Left lobe of liver (tissue), 2 donors: ENCODE results near the gene TMEM132A. TPM values are rescaled to one million over a fixed set of nuclear protein-coding genes. Genes with fewer than 3 reads are reported as not detected.

Experiments used
- ATAC-seq: fragments of 200-7000 bp; cut with Tn5 transposase; one replicate; pipeline ENCODE4 v1.9.1; 2020; ENCODE audit warnings: mild to moderate bottlenecking, moderate library complexity
- DNase-seq: peaks from one replicate; pipeline ENCODE4 v3.0.0-alpha.2; 2020; ENCODE audit warnings: low spot score
- total RNA-seq: library from RNA; stranded (reverse); gene quantifications from one replicate; pipeline ENCODE4 v1.2.1, GENCODE V29; 2021
- donor health status: DM: no; HTN: no; CAD: no; lungs with moderate emphysema.
- donor health status: DM: no; HTN: yes; CAD: no.

The TMEM132A gene
- total RNA-seq, 1 donor from 2014 or later: 2.1 TPM

GRCh38 chr11:60921259-60921658 is 3.0 kb upstream of the TMEM132A start:
- ATAC-seq (no peak), DNase-seq (no peak)

- ATAC-seq: no peak
- DNase-seq: no peak
Observed at GRCh38 chr11:60921777-60922335, 2.4 kb upstream of the TMEM132A start.

- ATAC-seq (no peak), DNase-seq (no peak)
Observed at GRCh38 chr11:60922906-60923305, 1.4 kb upstream of the TMEM132A start.

- ATAC-seq (no peak), DNase-seq (no peak)
Observed at GRCh38 chr11:60923326-60923725, 934 bp upstream of the TMEM132A start.

- DNase-seq (no peak), ATAC-seq (peak; percentile 29)
Observed at GRCh38 chr11:60923800-60924109, 505 bp upstream of the TMEM132A start.

- DNase-seq (no peak), ATAC-seq (no peak)
Observed at GRCh38 chr11:60924906-60925853, 920 bp downstream of the TMEM132A start.

- DNase-seq: no peak
- no peak for ATAC-seq
Observed at GRCh38 chr11:60925868-60926267, 1.6 kb downstream of the TMEM132A start.

GRCh38 chr11:60926500-60926899 is 2.2 kb downstream of the TMEM132A start:
- ATAC-seq: no peak
- DNase-seq: no peak

- no peak for ATAC-seq
- DNase-seq: no peak
Observed at GRCh38 chr11:60927061-60927592, 2.9 kb downstream of the TMEM132A start.

- no peak for DNase-seq
- no peak for ATAC-seq
Observed at GRCh38 chr11:60927600-60927999, 3.3 kb downstream of the TMEM132A start.

GRCh38 chr11:60928563-60929001 is 4.3 kb downstream of the TMEM132A start:
- ATAC-seq: no peak
- DNase-seq: no peak

GRCh38 chr11:60929764-60930163 is 5.5 kb downstream of the TMEM132A start:
- DNase-seq (no peak), ATAC-seq (no peak)

- no peak for DNase-seq
- no peak for ATAC-seq
Observed at GRCh38 chr11:60930394-60930793, 6.1 kb downstream of the TMEM132A start.

- DNase-seq: no peak
- ATAC-seq: no peak
Observed at GRCh38 chr11:60931917-60932316, 7.7 kb downstream of the TMEM132A start.

- ATAC-seq (no peak), DNase-seq (no peak)
Observed at GRCh38 chr11:60932605-60933356, 8.5 kb downstream of the TMEM132A start.

- ATAC-seq: no peak
Observed at GRCh38 chr11:60933416-60934123, 9.3 kb downstream of the TMEM132A start.

GRCh38 chr11:60934124-60934789 is 10.0 kb downstream of the TMEM132A start:
- DNase-seq (no peak), ATAC-seq (no peak)

More at GRCh38 chr11:60933416-60934123, 9.3 kb downstream of the TMEM132A start:
- DNase-seq: no peak

- DNase-seq (no peak), ATAC-seq (no peak)
Observed at GRCh38 chr11:60934790-60935605, 10.7 kb downstream of the TMEM132A start.

- DNase-seq (no peak), ATAC-seq (no peak)
Observed at GRCh38 chr11:60935676-60936442, 11.6 kb downstream of the TMEM132A start.
